ENCODE results near the gene ATP2B2. TPM values are rescaled to one million over a fixed set of nuclear protein-coding genes. Genes with fewer than 3 reads are reported as not detected.

ATP2B2 gene
- total RNA-seq, 1 donor from 2014 or later, result not detected

GRCh38 chr3:10419637-10420232 lies 85.7 kb downstream of the ATP2B2 start:
- no peak for TF ChIP-seq CTCF (IDR thresholded peaks at IDR 0.05; ENCODE audit: borderline replicate concordance)
- Histone ChIP-seq H3K4me1 (no peaks in the 10 kb centered on the region), H3K27me3 (ENCODE audit: low read depth) (peaks cover 64% of the 10 kb centered on the region), H3K4me3 (no peak overlapping the region), H3K36me3 (no peaks in the 10 kb centered on the region), H3K27ac (replicated peaks) (no peak overlapping the region), H3K9me3 (replicated peaks) (no peaks in the 10 kb centered on the region)
- DNase-seq, result no peak
- intact Hi-C loops (cut with micrococcal nuclease), result no loop called here

- peak; percentile 16 for TF ChIP-seq CTCF (IDR thresholded peaks at IDR 0.05; ENCODE audit: borderline replicate concordance)
- Histone ChIP-seq H3K27ac (replicated peaks) (no peak overlapping the region), H3K4me3 (no peak overlapping the region), H3K4me1 (no peaks in the 10 kb centered on the region), H3K36me3 (no peaks in the 10 kb centered on the region), H3K9me3 (replicated peaks) (no peaks in the 10 kb centered on the region), H3K27me3 (ENCODE audit: low read depth) (peaks cover 56% of the 10 kb centered on the region)
- no peak for DNase-seq
- intact Hi-C loops (cut with micrococcal nuclease), result no loop called here
Measured at GRCh38 chr3:10417847-10418246, 87.5 kb downstream of the ATP2B2 start.

GRCh38 chr3:10416730-10417300 lies 88.6 kb downstream of the ATP2B2 start:
- Histone ChIP-seq H3K27me3 (ENCODE audit: low read depth) (peaks cover 46% of the 10 kb centered on the region), H3K4me1 (no peaks in the 10 kb centered on the region), H3K27ac (replicated peaks) (no peak overlapping the region), H3K9me3 (replicated peaks) (no peaks in the 10 kb centered on the region), H3K36me3 (no peaks in the 10 kb centered on the region), H3K4me3 (no peak overlapping the region)
- TF ChIP-seq CTCF (IDR thresholded peaks at IDR 0.05; ENCODE audit: borderline replicate concordance), result no peak
- DNase-seq, result no peak
- intact Hi-C loops (cut with micrococcal nuclease), result no loop called here

- Histone ChIP-seq H3K27ac (replicated peaks) (no peak overlapping the region), H3K4me1 (no peaks in the 10 kb centered on the region), H3K4me3 (no peak overlapping the region), H3K36me3 (no peaks in the 10 kb centered on the region), H3K27me3 (ENCODE audit: low read depth) (peaks cover 23% of the 10 kb centered on the region), H3K9me3 (replicated peaks) (no peaks in the 10 kb centered on the region)
- TF ChIP-seq CTCF (IDR thresholded peaks at IDR 0.05; ENCODE audit: borderline replicate concordance), result no peak
- intact Hi-C loops (cut with micrococcal nuclease), result no loop called here
- no peak for DNase-seq
Measured at GRCh38 chr3:10413041-10413440, 92.3 kb downstream of the ATP2B2 start.

- no peaks in the 10 kb centered on the region for H3K36me3 ChIP-seq
- intact Hi-C loops (cut with micrococcal nuclease), result no loop called here
- TF ChIP-seq CTCF (IDR thresholded peaks at IDR 0.05; ENCODE audit: borderline replicate concordance), result no peak
- no peak overlapping the region for H3K4me3 ChIP-seq
- H3K9me3 ChIP-seq (replicated peaks), result no peaks in the 10 kb centered on the region
- no peaks in the 10 kb centered on the region for H3K4me1 ChIP-seq
- no peak overlapping the region for H3K27ac ChIP-seq (replicated peaks)
- peaks cover 13% of the 10 kb centered on the region for H3K27me3 ChIP-seq (ENCODE audit: low read depth)
- no peak for DNase-seq
Measured at GRCh38 chr3:10411598-10412332, 93.6 kb downstream of the ATP2B2 start.
